ENCODE results near the gene PKD1L1.

GRCh38 chr7:47939425-47940036 lies 8.7 kb downstream of the PKD1L1 start:
- no peak for TF ChIP-seq YY1 (IDR thresholded peaks at IDR 0.05; ENCODE audit: low read depth)
- no peak for TF ChIP-seq ZBTB7A (IDR thresholded peaks at IDR 0.05; ENCODE audit: low read depth)
- TF ChIP-seq EP300 (IDR thresholded peaks at IDR 0.05; ENCODE audit: borderline replicate concordance) = no peak
